ENCODE measurements around the gene RELL1. TPM values are rescaled to one million over a fixed set of nuclear protein-coding genes. Genes with fewer than 3 reads are reported as not detected.

RELL1 gene
- polyA plus RNA-seq, 4 donors = 0.89 to 23.1 (median 4.2) TPM

- Histone ChIP-seq H3K4me1 (ENCODE audit: control insufficient read depth in 3 of 3, insufficient read depth in 2 of 3, low read depth in 1 of 3, low read length in 2 of 3) (peaks cover 7 to 29% (median 8%) of the 10 kb centered on the region in 3 donors), H3K27ac (ENCODE audit: low read depth in 1 of 3, low read length in 2 of 3) (no peak overlapping the region), H3K27me3 (ENCODE audit: control insufficient read depth in 3 of 3, insufficient read depth in 3 of 3, low read length in 3 of 3) (no peaks in the 10 kb centered on the region), H3K36me3 (ENCODE audit: control insufficient read depth in 3 of 3, insufficient read depth in 2 of 3, low read depth in 1 of 3, low read length in 3 of 3) (peaks cover 0 to 33% (median 9%) of the 10 kb centered on the region in 3 donors), H3K9me3 (ENCODE audit: control insufficient read depth in 2 of 2, insufficient read depth in 1 of 2, low read depth in 1 of 2, low read length in 1 of 2) (no peaks in the 10 kb centered on the region), H3K4me3 (ENCODE audit: low read depth in 1 of 3, low read length in 3 of 3) (no peak overlapping the region)
- no peak for FAIRE-seq
- WGBS, 3 donors = 74 to 84% (median 78%) methylated on average over 4 of the region's 4 CpGs
- no peak for DNase-seq
Measured at GRCh38 chr4:37645736-37646135, 40.4 kb downstream of the RELL1 start.

GRCh38 chr4:37644962-37645361 lies 41.2 kb downstream of the RELL1 start:
- 61 to 63% (median 63%) methylated on average over 9 of the region's 9 CpGs for whole genome bisulfite sequencing, 3 donors
- FAIRE-seq (no peak), DNase-seq (no peak)
- no peak overlapping the region for H3K27ac ChIP-seq (ENCODE audit: low read depth in 1 of 3, low read length in 2 of 3)
- H3K9me3 ChIP-seq (ENCODE audit: control insufficient read depth in 2 of 2, insufficient read depth in 1 of 2, low read depth in 1 of 2, low read length in 1 of 2) = no peaks in the 10 kb centered on the region
- H3K4me1 ChIP-seq (ENCODE audit: control insufficient read depth in 3 of 3, insufficient read depth in 2 of 3, low read depth in 1 of 3, low read length in 2 of 3) = peaks cover 7 to 29% (median 8%) of the 10 kb centered on the region in 3 donors
- H3K27me3 ChIP-seq (ENCODE audit: control insufficient read depth in 3 of 3, insufficient read depth in 3 of 3, low read length in 3 of 3) = no peaks in the 10 kb centered on the region
- no peak overlapping the region for H3K4me3 ChIP-seq (ENCODE audit: low read depth in 1 of 3, low read length in 3 of 3)
- peaks cover 0 to 33% (median 9%) of the 10 kb centered on the region in 3 donors for H3K36me3 ChIP-seq (ENCODE audit: control insufficient read depth in 3 of 3, insufficient read depth in 2 of 3, low read depth in 1 of 3, low read length in 3 of 3)

GRCh38 chr4:37641886-37642849 lies 44.0 kb downstream of the RELL1 start:
- 63 to 79% (median 77%) methylated on average over 11 of the region's 11 CpGs for WGBS, 3 donors
- Histone ChIP-seq H3K36me3 (ENCODE audit: control insufficient read depth in 3 of 3, insufficient read depth in 2 of 3, low read depth in 1 of 3, low read length in 3 of 3) (peaks cover 0 to 36% (median 13%) of the 10 kb centered on the region in 3 donors), H3K4me3 (ENCODE audit: low read depth in 1 of 3, low read length in 3 of 3) (no peak overlapping the region), H3K9me3 (ENCODE audit: control insufficient read depth in 2 of 2, insufficient read depth in 1 of 2, low read depth in 1 of 2, low read length in 1 of 2) (no peaks in the 10 kb centered on the region), H3K4me1 (ENCODE audit: control insufficient read depth in 3 of 3, insufficient read depth in 2 of 3, low read depth in 1 of 3, low read length in 2 of 3) (peaks cover 3 to 13% (median 6%) of the 10 kb centered on the region in 3 donors), H3K27ac (ENCODE audit: low read depth in 1 of 3, low read length in 2 of 3) (no peak overlapping the region), H3K27me3 (ENCODE audit: control insufficient read depth in 3 of 3, insufficient read depth in 3 of 3, low read length in 3 of 3) (no peaks in the 10 kb centered on the region)
- FAIRE-seq (no peak), DNase-seq (peak in 1 of 2 donors; percentile 59)

GRCh38 chr4:37641352-37641751 lies 44.8 kb downstream of the RELL1 start:
- no peaks in the 10 kb centered on the region for H3K9me3 ChIP-seq (ENCODE audit: control insufficient read depth in 2 of 2, insufficient read depth in 1 of 2, low read depth in 1 of 2, low read length in 1 of 2)
- peaks cover 3 to 13% (median 6%) of the 10 kb centered on the region in 3 donors for H3K4me1 ChIP-seq (ENCODE audit: control insufficient read depth in 3 of 3, insufficient read depth in 2 of 3, low read depth in 1 of 3, low read length in 2 of 3)
- no peak overlapping the region for H3K27ac ChIP-seq (ENCODE audit: low read depth in 1 of 3, low read length in 2 of 3)
- no peak for DNase-seq
- 87 to 89% (median 88%) methylated on average over 3 of the region's 3 CpGs for WGBS, 3 donors
- no peaks in the 10 kb centered on the region for H3K27me3 ChIP-seq (ENCODE audit: control insufficient read depth in 3 of 3, insufficient read depth in 3 of 3, low read length in 3 of 3)
- no peak overlapping the region for H3K4me3 ChIP-seq (ENCODE audit: low read depth in 1 of 3, low read length in 3 of 3)
- peaks cover 0 to 36% (median 10%) of the 10 kb centered on the region in 3 donors for H3K36me3 ChIP-seq (ENCODE audit: control insufficient read depth in 3 of 3, insufficient read depth in 2 of 3, low read depth in 1 of 3, low read length in 3 of 3)
- FAIRE-seq = no peak

GRCh38 chr4:37639551-37640285 lies 46.5 kb downstream of the RELL1 start:
- 84 to 90% (median 87%) methylated on average over 4 of the region's 4 CpGs for WGBS, 3 donors
- H3K4me3 ChIP-seq (ENCODE audit: low read depth in 1 of 3, low read length in 3 of 3) = no peak overlapping the region
- H3K27ac ChIP-seq (ENCODE audit: low read depth in 1 of 3, low read length in 2 of 3) = no peak overlapping the region
- DNase-seq (no peak), FAIRE-seq (no peak)
- peaks cover 0 to 33% (median 5%) of the 10 kb centered on the region in 3 donors for H3K36me3 ChIP-seq (ENCODE audit: control insufficient read depth in 3 of 3, insufficient read depth in 2 of 3, low read depth in 1 of 3, low read length in 3 of 3)
- H3K27me3 ChIP-seq (ENCODE audit: control insufficient read depth in 3 of 3, insufficient read depth in 3 of 3, low read length in 3 of 3) = no peaks in the 10 kb centered on the region
- peaks cover 3 to 13% (median 6%) of the 10 kb centered on the region in 3 donors for H3K4me1 ChIP-seq (ENCODE audit: control insufficient read depth in 3 of 3, insufficient read depth in 2 of 3, low read depth in 1 of 3, low read length in 2 of 3)
- H3K9me3 ChIP-seq (ENCODE audit: control insufficient read depth in 2 of 2, insufficient read depth in 1 of 2, low read depth in 1 of 2, low read length in 1 of 2) = no peaks in the 10 kb centered on the region

GRCh38 chr4:37635155-37635554 lies 51.0 kb downstream of the RELL1 start:
- Histone ChIP-seq H3K27ac (ENCODE audit: low read depth in 1 of 3, low read length in 2 of 3) (no peak overlapping the region), H3K27me3 (ENCODE audit: control insufficient read depth in 3 of 3, insufficient read depth in 3 of 3, low read length in 3 of 3) (no peaks in the 10 kb centered on the region), H3K36me3 (ENCODE audit: control insufficient read depth in 3 of 3, insufficient read depth in 2 of 3, low read depth in 1 of 3, low read length in 3 of 3) (peaks cover 0 to 47% (median 21%) of the 10 kb centered on the region in 3 donors), H3K4me1 (ENCODE audit: control insufficient read depth in 3 of 3, insufficient read depth in 2 of 3, low read depth in 1 of 3, low read length in 2 of 3) (no peaks in the 10 kb centered on the region), H3K4me3 (ENCODE audit: low read depth in 1 of 3, low read length in 3 of 3) (no peak overlapping the region), H3K9me3 (ENCODE audit: control insufficient read depth in 2 of 2, insufficient read depth in 1 of 2, low read depth in 1 of 2, low read length in 1 of 2) (no peaks in the 10 kb centered on the region)
- FAIRE-seq (no peak), DNase-seq (no peak)
- WGBS, 3 donors = 89 to 96% (median 94%) methylated on average over 6 of the region's 6 CpGs

GRCh38 chr4:37634180-37634579 lies 52.0 kb downstream of the RELL1 start:
- Histone ChIP-seq H3K36me3 (ENCODE audit: control insufficient read depth in 3 of 3, insufficient read depth in 2 of 3, low read depth in 1 of 3, low read length in 3 of 3) (peaks cover 0 to 54% (median 23%) of the 10 kb centered on the region in 3 donors), H3K27me3 (ENCODE audit: control insufficient read depth in 3 of 3, insufficient read depth in 3 of 3, low read length in 3 of 3) (no peaks in the 10 kb centered on the region), H3K4me1 (ENCODE audit: control insufficient read depth in 3 of 3, insufficient read depth in 2 of 3, low read depth in 1 of 3, low read length in 2 of 3) (no peaks in the 10 kb centered on the region), H3K9me3 (ENCODE audit: control insufficient read depth in 2 of 2, insufficient read depth in 1 of 2, low read depth in 1 of 2, low read length in 1 of 2) (no peaks in the 10 kb centered on the region), H3K27ac (ENCODE audit: low read depth in 1 of 3, low read length in 2 of 3) (no peak overlapping the region), H3K4me3 (ENCODE audit: low read depth in 1 of 3, low read length in 3 of 3) (no peak overlapping the region)
- DNase-seq = no peak
- FAIRE-seq = no peak
- 89 to 93% (median 92%) methylated on average over 4 of the region's 4 CpGs for WGBS, 3 donors

GRCh38 chr4:37632836-37633235 lies 53.3 kb downstream of the RELL1 start:
- DNase-seq (no peak), FAIRE-seq (no peak)
- Histone ChIP-seq H3K27me3 (ENCODE audit: control insufficient read depth in 3 of 3, insufficient read depth in 3 of 3, low read length in 3 of 3) (no peaks in the 10 kb centered on the region), H3K4me1 (ENCODE audit: control insufficient read depth in 3 of 3, insufficient read depth in 2 of 3, low read depth in 1 of 3, low read length in 2 of 3) (no peaks in the 10 kb centered on the region), H3K4me3 (ENCODE audit: low read depth in 1 of 3, low read length in 3 of 3) (no peak overlapping the region), H3K9me3 (ENCODE audit: control insufficient read depth in 2 of 2, insufficient read depth in 1 of 2, low read depth in 1 of 2, low read length in 1 of 2) (no peaks in the 10 kb centered on the region), H3K36me3 (ENCODE audit: control insufficient read depth in 3 of 3, insufficient read depth in 2 of 3, low read depth in 1 of 3, low read length in 3 of 3) (peaks cover 0 to 58% (median 25%) of the 10 kb centered on the region in 3 donors), H3K27ac (ENCODE audit: low read depth in 1 of 3, low read length in 2 of 3) (no peak overlapping the region)
- 88 to 94% (median 94%) methylated on average over 3 of the region's 3 CpGs for WGBS, 3 donors

Data from small intestine (tissue), 7 donors.